Measurements from ENCODE around the gene TSHZ3. TPM values are rescaled to one million over a fixed set of nuclear protein-coding genes. Genes with fewer than 3 reads are reported as not detected.

TSHZ3 gene
- polyA plus RNA-seq, 1 experiment: 10.9 TPM

- Histone ChIP-seq H3K9me3 (ENCODE audit: control insufficient read depth, insufficient read depth, low read length) (no peaks in the 10 kb centered on the region), H3K27ac (ENCODE audit: low read depth, low read length) (no peak overlapping the region), H3K4me3 (ENCODE audit: low read depth, low read length) (no peak overlapping the region), H3K27me3 (ENCODE audit: control insufficient read depth, insufficient read depth, low read length) (peaks cover 2% of the 10 kb centered on the region)
- ChIA-PET POLR2A (no interaction called here), CTCF (interaction anchor here (1.5 kb wide), 1 partner anchor 210 kb away, joined by 6 read pairs; no protein-coding TSS in a partner anchor)
- DNase-seq (ENCODE audit: low read depth, low spot score): no peak
- no peak for TF ChIP-seq CTCF (IDR thresholded peaks at IDR 0.05; ENCODE audit: low read depth, low read length)
These were observed 85.0 kb downstream of the TSHZ3 start for GRCh38 chr19:31264041-31264778.

GRCh38 chr19:31263328-31263727 is 85.9 kb downstream of the TSHZ3 start:
- ChIA-PET CTCF (interaction anchor here (1.1 to 1.5 kb wide), 2 partner anchors 209 to 286 kb away, joined by 6 to 7 read pairs; no protein-coding TSS in a partner anchor), POLR2A (no interaction called here)
- H3K4me3 ChIP-seq (ENCODE audit: low read depth, low read length): no peak overlapping the region
- H3K27me3 ChIP-seq (ENCODE audit: control insufficient read depth, insufficient read depth, low read length): peaks cover 2% of the 10 kb centered on the region
- no peak for DNase-seq (ENCODE audit: low read depth, low spot score)
- H3K9me3 ChIP-seq (ENCODE audit: control insufficient read depth, insufficient read depth, low read length): 0 out of 2 replicates have a peak, but pooled peaks cover 2% of the 10 kb centered on the region
- no peak for TF ChIP-seq CTCF (IDR thresholded peaks at IDR 0.05; ENCODE audit: low read depth, low read length)
- no peak overlapping the region for H3K27ac ChIP-seq (ENCODE audit: low read depth, low read length)

GRCh38 chr19:31262725-31263191 is 86.5 kb downstream of the TSHZ3 start:
- Histone ChIP-seq H3K27ac (ENCODE audit: low read depth, low read length) (peak overlapping the region; percentile 4), H3K4me3 (ENCODE audit: low read depth, low read length) (no peak overlapping the region), H3K27me3 (ENCODE audit: control insufficient read depth, insufficient read depth, low read length) (peaks cover 4% of the 10 kb centered on the region), H3K9me3 (ENCODE audit: control insufficient read depth, insufficient read depth, low read length) (0 out of 2 replicates have a peak, but pooled peaks cover 2% of the 10 kb centered on the region)
- CTCF ChIA-PET: interaction anchor here (0.7 to 1.5 kb wide), 4 partner anchors 152 to 580 kb away, joined by 3 to 7 read pairs (median 6); no protein-coding TSS in a partner anchor
- TF ChIP-seq CTCF (IDR thresholded peaks at IDR 0.05; ENCODE audit: low read depth, low read length): no peak
- POLR2A ChIA-PET: interaction anchor here (1.6 kb wide), 1 partner anchor 116 kb away, joined by 4 read pairs; no protein-coding TSS in a partner anchor
- DNase-seq (ENCODE audit: low read depth, low spot score): no peak

GRCh38 chr19:31261603-31262212 is 87.5 kb downstream of the TSHZ3 start:
- POLR2A ChIA-PET: interaction anchor here (1.0 to 1.6 kb wide), 2 partner anchors 37 to 117 kb away, joined by 3 to 4 read pairs; no protein-coding TSS in a partner anchor
- peak; percentile 8 for DNase-seq (ENCODE audit: low read depth, low spot score)

More at GRCh38 chr19:31261603-31262212, 87.5 kb downstream of the TSHZ3 start:
- H3K27ac ChIP-seq (ENCODE audit: low read depth, low read length): no peak overlapping the region
- H3K9me3 ChIP-seq (ENCODE audit: control insufficient read depth, insufficient read depth, low read length): 0 out of 2 replicates have a peak, but pooled peaks cover 2% of the 10 kb centered on the region
- H3K27me3 ChIP-seq (ENCODE audit: control insufficient read depth, insufficient read depth, low read length): peaks cover 5% of the 10 kb centered on the region
- CTCF ChIA-PET: no interaction called here
- no peak for TF ChIP-seq CTCF (IDR thresholded peaks at IDR 0.05; ENCODE audit: low read depth, low read length)
- peak overlapping the region; percentile 1; the same call in 1 of the 2 replicates for H3K4me3 ChIP-seq (ENCODE audit: low read depth, low read length)

Measured in AG04450 (cell line).